Panc1 (cell line): Measurements from ENCODE around the gene HSD3B2. TPM values are rescaled to one million over a fixed set of nuclear protein-coding genes. Genes with fewer than 3 reads are reported as not detected.

Experiments used
- ATAC-seq: fragments of 200-7000 bp; cut with Tn5 transposase; 2 replicates; pipeline ENCODE4 v1.9.1; 2020; ENCODE audit warnings: mild to moderate bottlenecking, moderate library complexity
- BruUV-seq: library from RNA; stranded (reverse); fragments of 400-500 nt; replicated peaks from 2 replicates; lab custom pipeline; 2021; lab: Mats Ljungman, UMichigan
- CTCF ChIA-PET: fragments of 300-600 bp; sonication (Branson Sonifier 250); formaldehyde crosslinking; loops from one replicate; lab custom pipeline; 2022; ENCODE audit warnings: antibody characterized with exemption; lab: Charles Lee
- POLR2A ChIA-PET: fragments of 300-600 bp; sonication (Branson Sonifier 250); formaldehyde crosslinking; loops from one replicate; lab custom pipeline; 2022; ENCODE audit warnings: antibody characterized with exemption; lab: Charles Lee
- DNase-seq: peaks from one replicate; pipeline ENCODE4 v3.0.0-alpha.2; 2010; ENCODE audit warnings: low read depth, low spot score
- H3K27ac ChIP-seq: 2 replicates; pipeline ENCODE4 v1.5.1; 2011; ENCODE audit warnings: mild to moderate bottlenecking, low read length, inconsistent platforms
- H3K27me3 ChIP-seq: fragments of 200-500 bp; sonication (Bioruptor generic); 2 replicates; pipeline ENCODE4 v1.6.0; 2014; ENCODE audit warnings: low read length, inconsistent platforms; ENCODE audit not compliant: control insufficient read depth, insufficient read depth
- H3K36me3 ChIP-seq: fragments of 200-500 bp; sonication (Bioruptor generic); 2 replicates; pipeline ENCODE4 v1.5.1; 2014; ENCODE audit warnings: inconsistent platforms, mild to moderate bottlenecking, low read length, moderate library complexity; ENCODE audit not compliant: control insufficient read depth, insufficient read depth
- H3K4me1 ChIP-seq: 2 replicates; pipeline ENCODE4 v1.5.1; 2011; ENCODE audit warnings: inconsistent platforms, mild to moderate bottlenecking, low read length, moderate library complexity; ENCODE audit not compliant: control insufficient read depth, insufficient read depth
- H3K4me3 ChIP-seq, 2 experiments: 2 replicates each; pipeline ENCODE4 v1.5.1; 2011 to 2012; ENCODE audit warnings: low read depth in 2 of 2, low read length in 2 of 2, mild to moderate bottlenecking in 2 of 2, inconsistent platforms in 1 of 2, moderate library complexity in 1 of 2
- H3K9me3 ChIP-seq: fragments of 200-500 bp; sonication (Bioruptor generic); 2 replicates; pipeline ENCODE4 v1.5.1; 2014; ENCODE audit warnings: low read depth, mild to moderate bottlenecking, inconsistent platforms, low read length, moderate library complexity; ENCODE audit not compliant: control insufficient read depth, insufficient read depth
- CTCF ChIP-seq: fragments of 450-650 bp; IDR thresholded peaks from 2 replicates; pipeline ENCODE4 v1.5.1; 2017; ENCODE audit warnings: mild to moderate bottlenecking
- POLR2AphosphoS5 ChIP-seq: IDR thresholded peaks from 2 replicates; pipeline ENCODE4 v1.6.1; 2012; ENCODE audit warnings: mild to moderate bottlenecking, low read depth, low read length, moderate library complexity
- SIN3A ChIP-seq: IDR thresholded peaks from 2 replicates; pipeline ENCODE4 v1.6.1; 2012; ENCODE audit warnings: low read depth, mild to moderate bottlenecking, low read length, moderate library complexity, borderline replicate concordance; ENCODE audit not compliant: insufficient read depth
- TCF7L2 ChIP-seq: IDR thresholded peaks from 2 replicates; pipeline ENCODE4 v1.6.1; 2011; ENCODE audit warnings: mild to moderate bottlenecking, low read depth, low read length, inconsistent platforms
- in situ Hi-C: cut with HindIII; loops from 2 replicates; pipeline ENCODE4 v1.10.0; 2016; ENCODE audit warnings: low sequenced_read_pairs, low pct_unique_long_range_greater_than_20kb
- intact Hi-C: fragments of 100-400 bp; cut with micrococcal nuclease; formaldehyde crosslinking; loops from one replicate; pipeline ENCODE4 v1.10.0; 2022; ENCODE audit not compliant: unreplicated experiment
- total RNA-seq: library from RNA; stranded (reverse); gene quantifications from one replicate; pipeline ENCODE4 v1.2.1, GENCODE V29; 2021; ENCODE audit not compliant: unreplicated experiment
- TF ChIP-seq, protein P1 (sequence below), 2 experiments: IDR thresholded peaks; 2 replicates each; pipeline ENCODE4 v1.6.1; 2011 to 2012; ENCODE audit warnings: low read depth in 2 of 2, control low read depth in 1 of 2, low read length in 1 of 2, mild to moderate bottlenecking in 1 of 2, moderate library complexity in 1 of 2; ENCODE audit not compliant: insufficient read depth in 1 of 2

The HSD3B2 gene
- total RNA-seq, 1 experiment from 2014 or later: 1.2 TPM

GRCh38 chr1:119446321-119446720, 31.4 kb downstream of the HSD3B2 start:
- peaks cover 2% of the 10 kb centered on the region for H3K27me3 ChIP-seq
- H3K27ac ChIP-seq: no peak overlapping the region
- TF ChIP-seq CTCF: no peak
- no peak for TF ChIP-seq TCF7L2
- no peak for TF ChIP-seq SIN3A
- TF ChIP-seq, protein P1, sequence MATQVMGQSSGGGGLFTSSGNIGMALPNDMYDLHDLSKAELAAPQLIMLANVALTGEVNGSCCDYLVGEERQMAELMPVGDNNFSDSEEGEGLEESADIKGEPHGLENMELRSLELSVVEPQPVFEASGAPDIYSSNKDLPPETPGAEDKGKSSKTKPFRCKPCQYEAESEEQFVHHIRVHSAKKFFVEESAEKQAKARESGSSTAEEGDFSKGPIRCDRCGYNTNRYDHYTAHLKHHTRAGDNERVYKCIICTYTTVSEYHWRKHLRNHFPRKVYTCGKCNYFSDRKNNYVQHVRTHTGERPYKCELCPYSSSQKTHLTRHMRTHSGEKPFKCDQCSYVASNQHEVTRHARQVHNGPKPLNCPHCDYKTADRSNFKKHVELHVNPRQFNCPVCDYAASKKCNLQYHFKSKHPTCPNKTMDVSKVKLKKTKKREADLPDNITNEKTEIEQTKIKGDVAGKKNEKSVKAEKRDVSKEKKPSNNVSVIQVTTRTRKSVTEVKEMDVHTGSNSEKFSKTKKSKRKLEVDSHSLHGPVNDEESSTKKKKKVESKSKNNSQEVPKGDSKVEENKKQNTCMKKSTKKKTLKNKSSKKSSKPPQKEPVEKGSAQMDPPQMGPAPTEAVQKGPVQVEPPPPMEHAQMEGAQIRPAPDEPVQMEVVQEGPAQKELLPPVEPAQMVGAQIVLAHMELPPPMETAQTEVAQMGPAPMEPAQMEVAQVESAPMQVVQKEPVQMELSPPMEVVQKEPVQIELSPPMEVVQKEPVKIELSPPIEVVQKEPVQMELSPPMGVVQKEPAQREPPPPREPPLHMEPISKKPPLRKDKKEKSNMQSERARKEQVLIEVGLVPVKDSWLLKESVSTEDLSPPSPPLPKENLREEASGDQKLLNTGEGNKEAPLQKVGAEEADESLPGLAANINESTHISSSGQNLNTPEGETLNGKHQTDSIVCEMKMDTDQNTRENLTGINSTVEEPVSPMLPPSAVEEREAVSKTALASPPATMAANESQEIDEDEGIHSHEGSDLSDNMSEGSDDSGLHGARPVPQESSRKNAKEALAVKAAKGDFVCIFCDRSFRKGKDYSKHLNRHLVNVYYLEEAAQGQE (IDR thresholded peaks at IDR 0.05; ENCODE audit: insufficient read depth in 1 of 2, low read depth in 2 of 2, low read length in 1 of 2): no peak
- no peak for TF ChIP-seq POLR2AphosphoS5
- no peaks in the 10 kb centered on the region for H3K36me3 ChIP-seq
- intact Hi-C loops: no loop called here
- DNase-seq (no peak), ATAC-seq (no peak)
- H3K4me3 ChIP-seq: no peak overlapping the region
- BruUV-seq: no TSS peak
- H3K9me3 ChIP-seq: no peaks in the 10 kb centered on the region
- ChIA-PET CTCF (no interaction called here), POLR2A (no interaction called here)
- H3K4me1 ChIP-seq: no peaks in the 10 kb centered on the region
- in situ Hi-C loops: no loop called here

GRCh38 chr1:119447344-119448126, 32.6 kb downstream of the HSD3B2 start:
- ChIA-PET POLR2A (interaction anchor here (0.6 kb wide), 1 partner anchor 280 kb away, joined by 10 read pairs; no protein-coding TSS in a partner anchor), CTCF (no interaction called here)
- ATAC-seq (no peak), DNase-seq (no peak)
- in situ Hi-C loops: no loop called here
- Histone ChIP-seq H3K9me3 (no peaks in the 10 kb centered on the region), H3K36me3 (no peaks in the 10 kb centered on the region), H3K27me3 (peaks cover 2% of the 10 kb centered on the region), H3K4me3 (no peak overlapping the region), H3K4me1 (no peaks in the 10 kb centered on the region), H3K27ac (no peak overlapping the region)
- intact Hi-C loops: no loop called here
- TF ChIP-seq SIN3A (no peak), POLR2AphosphoS5 (no peak), TCF7L2 (no peak), CTCF (no peak)
- TF ChIP-seq, protein P1 (IDR thresholded peaks at IDR 0.05; ENCODE audit: insufficient read depth in 1 of 2, low read depth in 2 of 2, low read length in 1 of 2): no peak
- BruUV-seq: no TSS peak
